ENCODE results near the gene OR6B1. TPM values are rescaled to one million over a fixed set of nuclear protein-coding genes. Genes with fewer than 3 reads are reported as not detected.

Gene OR6B1
- not detected in 2 replicates for total RNA-seq
- total RNA-seq (2013): not detected
- polyA plus RNA-seq: not detected in 2 replicates
- not detected in 2 replicates for polyA minus RNA-seq

GRCh38 chr7:144000020-144000419, at the start of gene OR6B1:
Gene OR6B1, plus strand, starts transcription at chr7:144000320. Its CDS starts 3,677 bp downstream, at chr7:144003997.
- no peak for TF ChIP-seq EZH2 (IDR thresholded peaks at IDR 0.05; ENCODE audit: borderline replicate concordance, insufficient read depth, low read depth, low read length, poor library complexity, severe bottlenecking)
- TF ChIP-seq, protein P1, sequence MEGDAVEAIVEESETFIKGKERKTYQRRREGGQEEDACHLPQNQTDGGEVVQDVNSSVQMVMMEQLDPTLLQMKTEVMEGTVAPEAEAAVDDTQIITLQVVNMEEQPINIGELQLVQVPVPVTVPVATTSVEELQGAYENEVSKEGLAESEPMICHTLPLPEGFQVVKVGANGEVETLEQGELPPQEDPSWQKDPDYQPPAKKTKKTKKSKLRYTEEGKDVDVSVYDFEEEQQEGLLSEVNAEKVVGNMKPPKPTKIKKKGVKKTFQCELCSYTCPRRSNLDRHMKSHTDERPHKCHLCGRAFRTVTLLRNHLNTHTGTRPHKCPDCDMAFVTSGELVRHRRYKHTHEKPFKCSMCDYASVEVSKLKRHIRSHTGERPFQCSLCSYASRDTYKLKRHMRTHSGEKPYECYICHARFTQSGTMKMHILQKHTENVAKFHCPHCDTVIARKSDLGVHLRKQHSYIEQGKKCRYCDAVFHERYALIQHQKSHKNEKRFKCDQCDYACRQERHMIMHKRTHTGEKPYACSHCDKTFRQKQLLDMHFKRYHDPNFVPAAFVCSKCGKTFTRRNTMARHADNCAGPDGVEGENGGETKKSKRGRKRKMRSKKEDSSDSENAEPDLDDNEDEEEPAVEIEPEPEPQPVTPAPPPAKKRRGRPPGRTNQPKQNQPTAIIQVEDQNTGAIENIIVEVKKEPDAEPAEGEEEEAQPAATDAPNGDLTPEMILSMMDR (IDR thresholded peaks at IDR 0.05): no peak
- intact Hi-C loops (cut with micrococcal nuclease): no loop called here
- no peak within 1 kb of the TSS for H3K27ac ChIP-seq (ENCODE audit: low read length in 2 of 2)

GRCh38 chr7:143953421-143953820, 46.7 kb upstream of the OR6B1 start:
- Mint-ChIP-seq H3K9me3 (ENCODE audit: insufficient read depth) (no peaks in the 10 kb centered on the region), H3K4me1 (no peaks in the 10 kb centered on the region), H3K4me3 (no peak overlapping the region), H3K27ac (no peak overlapping the region), H3K27me3 (peaks cover 21% of the 10 kb centered on the region)
- Histone ChIP-seq H3K27ac (ENCODE audit: low read length in 2 of 2) (no peak overlapping the region), H3K4me3 (ENCODE audit: control extremely low read depth in 1 of 5, extremely low read depth in 1 of 5, insufficient read depth in 1 of 5, low read depth in 2 of 5, low read length in 4 of 5) (no peak overlapping the region), H2AFZ (ENCODE audit: insufficient read depth, low read depth, low read length, poor library complexity, severe bottlenecking) (no peak overlapping the region), H3K79me2 (ENCODE audit: control insufficient read depth, insufficient read depth, low read length) (no peaks in the 10 kb centered on the region), H3K4me2 (replicated peaks; ENCODE audit: low read depth, low read length, poor library complexity, severe bottlenecking) (no peak overlapping the region), H4K20me1 (ENCODE audit: control insufficient read depth, insufficient read depth, low read length, poor library complexity, severe bottlenecking) (no peaks in the 10 kb centered on the region), H3K4me1 (ENCODE audit: control insufficient read depth in 2 of 2, insufficient read depth in 2 of 2, low read length in 2 of 2) (no peaks in the 10 kb centered on the region), H3K9ac (ENCODE audit: low read length) (no peak overlapping the region), H3K9me3 (ENCODE audit: control extremely low read depth in 1 of 3, control insufficient read depth in 2 of 3, insufficient read depth in 1 of 3, low read length in 2 of 3) (no peaks in the 10 kb centered on the region), H3K36me3 (replicated peaks in 1 of 2; ENCODE audit: control extremely low read depth in 1 of 2, control insufficient read depth in 1 of 2, extremely low read depth in 1 of 2, insufficient read depth in 2 of 2, low read length in 1 of 2) (no peaks in the 10 kb centered on the region), H3K27me3 (replicated peaks in 1 of 4; ENCODE audit: control extremely low read depth in 1 of 4, control insufficient read depth in 3 of 4, insufficient read depth in 4 of 4, low read length in 3 of 4) (peaks cover 0 to 4% (median 0%) of the 10 kb centered on the region in 4 experiments)
- intact Hi-C loops (cut with micrococcal nuclease): no loop called here
- ATAC-seq (ENCODE audit: low read depth) (no peak), DNase-seq (no peak)
- ChIA-PET CTCF (no interaction called here), POLR2A (no interaction called here)
- TF ChIP-seq, protein P1 (IDR thresholded peaks at IDR 0.05): no peak
- WGBS (ENCODE audit: insufficient coverage): no CpG with 5 or more reads among the region's 3 CpGs

More at GRCh38 chr7:144000020-144000419, at the start of gene OR6B1:
- Histone ChIP-seq H4K20me1 (ENCODE audit: control insufficient read depth, insufficient read depth, low read length, poor library complexity, severe bottlenecking) (no peaks in the 10 kb centered on the region), H3K4me1 (ENCODE audit: control insufficient read depth in 2 of 2, insufficient read depth in 2 of 2, low read length in 2 of 2) (no peaks in the 10 kb centered on the region), H3K4me2 (replicated peaks; ENCODE audit: low read depth, low read length, poor library complexity, severe bottlenecking) (no peak within 1 kb of the TSS), H3K9me3 (ENCODE audit: control extremely low read depth in 1 of 3, control insufficient read depth in 2 of 3, insufficient read depth in 1 of 3, low read length in 2 of 3) (no peaks in the 10 kb centered on the region), H3K79me2 (ENCODE audit: control insufficient read depth, insufficient read depth, low read length) (no peaks in the 10 kb centered on the region), H3K36me3 (replicated peaks in 1 of 2; ENCODE audit: control extremely low read depth in 1 of 2, control insufficient read depth in 1 of 2, extremely low read depth in 1 of 2, insufficient read depth in 2 of 2, low read length in 1 of 2) (no peaks in the 10 kb centered on the region), H3K27me3 (replicated peaks in 1 of 4; ENCODE audit: control extremely low read depth in 1 of 4, control insufficient read depth in 3 of 4, insufficient read depth in 4 of 4, low read length in 3 of 4) (no peaks in the 10 kb centered on the region), H3K9ac (ENCODE audit: low read length) (no peak within 1 kb of the TSS), H3K4me3 (ENCODE audit: control extremely low read depth in 1 of 5, extremely low read depth in 1 of 5, insufficient read depth in 1 of 5, low read depth in 2 of 5, low read length in 4 of 5) (no peak within 1 kb of the TSS), H2AFZ (ENCODE audit: insufficient read depth, low read depth, low read length, poor library complexity, severe bottlenecking) (no peak within 1 kb of the TSS)
- POLR2A ChIA-PET: no interaction called here
- CTCF ChIA-PET: no interaction called here
- WGBS (ENCODE audit: insufficient coverage): 85% methylated on average over 2 of the region's 4 CpGs
- no peak within 1 kb of the TSS for H3K4me3 Mint-ChIP-seq
- H3K27ac Mint-ChIP-seq: no peak within 1 kb of the TSS
- no peaks in the 10 kb centered on the region for H3K9me3 Mint-ChIP-seq (ENCODE audit: insufficient read depth)
- ATAC-seq (ENCODE audit: low read depth) (no peak), DNase-seq (no peak)
- no peaks in the 10 kb centered on the region for H3K4me1 Mint-ChIP-seq
- no peaks in the 10 kb centered on the region for H3K27me3 Mint-ChIP-seq
